Right atrium auricular region (tissue), 2 donors: Measurements from ENCODE around the gene PPP2R2B. TPM values are rescaled to one million over a fixed set of nuclear protein-coding genes. Genes with fewer than 3 reads are reported as not detected.

Experiments
- DNase-seq: peaks from one replicate; pipeline ENCODE4 v3.0.0-alpha.2; 2019; ENCODE audit warnings: low spot score
- H3K27ac ChIP-seq, 2 donors: fragments of 200-600 bp; sonication (generic); 1 replicate in 1 of 2; 2 replicates in 1 of 2; pipeline ENCODE4 v1.5.1; 2016 to 2019
- H3K27me3 ChIP-seq, 2 donors: fragments of 200-600 bp; sonication (generic); one replicate each; pipeline versions ENCODE4 v1.5.1 to v1.6.0; 2017 to 2019
- H3K36me3 ChIP-seq: fragments of 200-600 bp; sonication (generic); one replicate; pipeline ENCODE4 v1.5.1; 2016
- H3K4me1 ChIP-seq, 2 donors: fragments of 200-600 bp; sonication (generic); one replicate each; pipeline versions ENCODE4 v1.5.1 to v1.6.0; 2017 to 2019
- H3K4me3 ChIP-seq, 2 donors: fragments of 200-600 bp; sonication (generic); 1 replicate in 1 of 2; 2 replicates in 1 of 2; pipeline ENCODE4 v1.5.1; 2017 to 2019; ENCODE audit warnings: mild to moderate bottlenecking in 1 of 2, moderate library complexity in 1 of 2
- H3K9me3 ChIP-seq, 2 donors: fragments of 200-600 bp; sonication (generic); one replicate each; pipeline ENCODE4 v1.5.1; 2019
- total RNA-seq, 2 donors: library from RNA; depleted of rRNA; stranded (reverse); fragments of >200 nt; gene quantifications; one replicate each; pipeline ENCODE4 v1.1.0, GENCODE V29; 2016
- TF ChIP-seq, protein P1 (sequence below), 2 donors: fragments of 200-600 bp; sonication (generic); IDR thresholded peaks; one replicate each; pipeline ENCODE4 v1.5.1; 2019; ENCODE audit warnings: antibody characterized with exemption in 2 of 2

Gene PPP2R2B
- total RNA-seq, 2 donors from 2014 or later: 1.6 to 12.4 TPM

DNA sequence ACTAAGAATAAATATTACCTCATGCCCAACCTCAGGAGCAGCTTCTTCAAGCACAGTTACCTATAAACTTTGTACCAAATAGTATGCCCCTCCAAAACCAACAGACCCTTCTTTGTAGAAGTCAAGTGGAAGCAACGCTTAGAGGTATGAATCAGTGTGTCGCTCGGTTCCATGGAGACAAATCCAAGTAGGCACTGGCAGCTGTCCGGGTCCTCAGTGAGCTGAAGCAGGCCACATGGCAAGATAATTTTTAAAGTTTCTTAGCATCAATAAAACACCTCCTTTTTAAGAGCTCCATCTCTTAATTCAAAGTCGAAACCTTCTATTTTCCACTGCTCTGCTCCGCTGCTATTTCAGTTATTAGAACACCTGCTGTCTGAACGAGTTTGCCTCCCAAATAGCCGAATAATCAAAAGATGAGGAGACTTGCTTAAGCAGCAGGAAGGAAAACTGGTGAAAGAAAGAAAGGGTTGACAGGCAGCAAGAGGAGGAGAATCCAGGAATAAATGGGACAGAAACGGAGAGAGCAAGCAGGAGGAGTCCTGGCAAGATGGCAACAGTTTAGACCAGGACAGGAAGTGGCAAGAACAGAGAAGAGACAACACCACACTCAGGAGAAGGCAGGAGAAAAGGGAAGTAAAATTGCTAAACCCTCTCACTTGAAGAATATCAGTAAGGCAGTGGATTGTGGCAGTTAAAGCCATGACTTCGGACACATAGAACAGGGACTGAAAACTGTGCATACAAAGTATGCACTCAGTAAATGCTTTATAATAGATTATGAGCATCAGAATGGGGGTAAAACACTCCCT, 65.0 kb downstream of the PPP2R2B start:
- Histone ChIP-seq H3K27ac (no peak overlapping the region), H3K4me1 (no peaks in the 10 kb centered on the region), H3K36me3 (no peaks in the 10 kb centered on the region), H3K9me3 (no peaks in the 10 kb centered on the region), H3K4me3 (no peak overlapping the region), H3K27me3 (no peaks in the 10 kb centered on the region)
- DNase-seq: no peak
- TF ChIP-seq, protein P1, sequence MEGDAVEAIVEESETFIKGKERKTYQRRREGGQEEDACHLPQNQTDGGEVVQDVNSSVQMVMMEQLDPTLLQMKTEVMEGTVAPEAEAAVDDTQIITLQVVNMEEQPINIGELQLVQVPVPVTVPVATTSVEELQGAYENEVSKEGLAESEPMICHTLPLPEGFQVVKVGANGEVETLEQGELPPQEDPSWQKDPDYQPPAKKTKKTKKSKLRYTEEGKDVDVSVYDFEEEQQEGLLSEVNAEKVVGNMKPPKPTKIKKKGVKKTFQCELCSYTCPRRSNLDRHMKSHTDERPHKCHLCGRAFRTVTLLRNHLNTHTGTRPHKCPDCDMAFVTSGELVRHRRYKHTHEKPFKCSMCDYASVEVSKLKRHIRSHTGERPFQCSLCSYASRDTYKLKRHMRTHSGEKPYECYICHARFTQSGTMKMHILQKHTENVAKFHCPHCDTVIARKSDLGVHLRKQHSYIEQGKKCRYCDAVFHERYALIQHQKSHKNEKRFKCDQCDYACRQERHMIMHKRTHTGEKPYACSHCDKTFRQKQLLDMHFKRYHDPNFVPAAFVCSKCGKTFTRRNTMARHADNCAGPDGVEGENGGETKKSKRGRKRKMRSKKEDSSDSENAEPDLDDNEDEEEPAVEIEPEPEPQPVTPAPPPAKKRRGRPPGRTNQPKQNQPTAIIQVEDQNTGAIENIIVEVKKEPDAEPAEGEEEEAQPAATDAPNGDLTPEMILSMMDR (IDR thresholded peaks at IDR 0.05): no peak

DNA sequence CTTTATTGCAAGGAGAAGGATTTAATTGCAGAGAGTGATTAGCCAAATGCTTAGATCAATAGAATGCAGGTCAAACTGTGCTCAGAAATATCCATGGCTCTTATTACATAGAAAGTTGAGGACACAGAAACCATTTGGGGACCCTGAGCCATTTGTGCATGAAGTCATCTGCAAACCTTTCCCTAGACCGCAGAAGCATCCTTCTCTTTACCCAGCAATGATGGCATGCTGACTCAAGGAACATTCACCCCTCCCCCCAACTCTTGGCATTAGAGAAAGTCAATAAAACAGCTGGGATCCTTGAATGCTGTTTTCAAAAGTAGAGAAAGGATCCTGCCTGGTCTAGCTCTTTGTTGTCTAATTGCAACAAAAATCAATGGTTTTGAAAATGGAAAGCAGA, 73.5 kb downstream of the PPP2R2B start:
- Histone ChIP-seq H3K27me3 (no peaks in the 10 kb centered on the region), H3K27ac (no peak overlapping the region), H3K4me1 (no peaks in the 10 kb centered on the region), H3K36me3 (no peaks in the 10 kb centered on the region), H3K4me3 (no peak overlapping the region), H3K9me3 (no peaks in the 10 kb centered on the region)
- DNase-seq: no peak
- TF ChIP-seq, protein P1 (IDR thresholded peaks at IDR 0.05): no peak

DNA sequence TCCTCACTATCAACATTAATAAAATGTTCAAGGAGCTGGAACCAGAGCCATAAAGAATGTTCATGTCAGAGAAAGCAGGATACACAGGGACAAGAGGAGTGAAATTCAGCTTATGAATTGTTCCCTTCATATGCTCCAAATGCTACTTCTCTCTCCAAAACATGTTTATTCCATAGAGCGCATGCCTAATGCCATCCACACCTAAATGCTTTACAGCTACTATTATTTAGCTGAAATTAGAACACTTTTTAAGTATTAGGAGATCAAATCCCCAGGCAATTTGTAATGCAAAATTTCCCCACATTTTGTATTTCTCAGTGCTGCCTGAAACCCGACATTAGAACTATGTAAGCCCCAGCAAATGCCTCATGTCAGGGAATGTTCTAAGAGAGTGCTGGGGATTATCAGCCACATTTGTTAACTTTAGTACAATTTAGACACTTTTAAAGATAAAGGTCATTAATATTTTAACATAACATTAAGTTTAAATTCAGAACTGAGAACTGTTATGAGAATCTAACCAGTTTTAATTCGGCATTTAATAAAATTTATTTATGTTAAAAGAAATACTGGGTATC, 75.5 kb downstream of the PPP2R2B start:
- DNase-seq: no peak
- no peaks in the 10 kb centered on the region for H3K4me1 ChIP-seq
- no peaks in the 10 kb centered on the region for H3K36me3 ChIP-seq
- no peaks in the 10 kb centered on the region for H3K27me3 ChIP-seq
- TF ChIP-seq, protein P1 (IDR thresholded peaks at IDR 0.05): no peak
- H3K27ac ChIP-seq: no peak overlapping the region
- H3K9me3 ChIP-seq: no peaks in the 10 kb centered on the region
- H3K4me3 ChIP-seq: no peak overlapping the region

DNA sequence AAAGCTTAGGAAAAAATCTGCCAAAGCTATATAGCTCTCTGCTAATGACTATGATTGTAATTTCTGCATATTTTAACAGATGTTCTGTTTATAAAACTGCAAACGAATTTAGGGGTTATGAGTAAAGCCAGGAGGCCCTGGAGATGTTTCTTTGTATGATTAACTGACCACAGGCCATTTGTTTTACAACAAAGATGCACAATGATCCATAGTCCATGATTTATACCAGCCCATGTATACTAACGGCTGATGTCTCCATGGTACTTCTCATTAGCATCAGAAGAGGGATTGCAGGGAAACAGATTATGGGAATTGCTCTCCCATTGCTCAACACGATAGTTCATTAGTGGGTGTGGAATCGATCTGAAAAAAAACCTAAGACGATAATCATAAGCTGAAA, 78.9 kb downstream of the PPP2R2B start:
- H3K4me1 ChIP-seq: no peaks in the 10 kb centered on the region
- no peaks in the 10 kb centered on the region for H3K27me3 ChIP-seq
- H3K36me3 ChIP-seq: no peaks in the 10 kb centered on the region
- no peak overlapping the region for H3K4me3 ChIP-seq
- TF ChIP-seq, protein P1 (IDR thresholded peaks at IDR 0.05): no peak
- no peak overlapping the region for H3K27ac ChIP-seq
- DNase-seq: no peak
- H3K9me3 ChIP-seq: no peaks in the 10 kb centered on the region

DNA sequence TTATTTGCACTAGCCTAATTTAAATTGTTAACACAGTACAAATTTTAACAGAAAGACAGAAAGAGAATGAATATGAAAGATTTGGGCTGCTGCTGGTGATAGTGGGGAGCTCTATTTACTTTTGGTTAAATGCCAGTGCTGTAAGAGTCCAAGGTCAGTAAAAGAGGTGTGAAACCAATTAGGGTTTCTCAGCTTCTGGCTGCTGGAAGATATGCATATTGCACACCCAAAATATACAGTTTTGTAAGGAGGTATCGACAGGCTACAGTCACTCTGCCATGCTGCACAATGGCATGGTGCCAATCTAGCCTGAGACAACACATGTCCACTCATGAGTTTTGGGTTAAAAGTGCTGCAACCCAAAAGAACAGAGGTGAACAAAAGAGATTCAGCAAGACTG, 79.3 kb downstream of the PPP2R2B start:
- TF ChIP-seq, protein P1 (IDR thresholded peaks at IDR 0.05): no peak
- H3K27me3 ChIP-seq: no peaks in the 10 kb centered on the region

More for the DNA sequence above, 79.3 kb downstream of the PPP2R2B start:
- Histone ChIP-seq H3K4me1 (no peaks in the 10 kb centered on the region), H3K36me3 (no peaks in the 10 kb centered on the region), H3K4me3 (no peak overlapping the region), H3K9me3 (no peaks in the 10 kb centered on the region), H3K27ac (no peak overlapping the region)
- no peak for DNase-seq
